ENCODE data around the gene FAR1.

The FAR1 gene

DNA sequence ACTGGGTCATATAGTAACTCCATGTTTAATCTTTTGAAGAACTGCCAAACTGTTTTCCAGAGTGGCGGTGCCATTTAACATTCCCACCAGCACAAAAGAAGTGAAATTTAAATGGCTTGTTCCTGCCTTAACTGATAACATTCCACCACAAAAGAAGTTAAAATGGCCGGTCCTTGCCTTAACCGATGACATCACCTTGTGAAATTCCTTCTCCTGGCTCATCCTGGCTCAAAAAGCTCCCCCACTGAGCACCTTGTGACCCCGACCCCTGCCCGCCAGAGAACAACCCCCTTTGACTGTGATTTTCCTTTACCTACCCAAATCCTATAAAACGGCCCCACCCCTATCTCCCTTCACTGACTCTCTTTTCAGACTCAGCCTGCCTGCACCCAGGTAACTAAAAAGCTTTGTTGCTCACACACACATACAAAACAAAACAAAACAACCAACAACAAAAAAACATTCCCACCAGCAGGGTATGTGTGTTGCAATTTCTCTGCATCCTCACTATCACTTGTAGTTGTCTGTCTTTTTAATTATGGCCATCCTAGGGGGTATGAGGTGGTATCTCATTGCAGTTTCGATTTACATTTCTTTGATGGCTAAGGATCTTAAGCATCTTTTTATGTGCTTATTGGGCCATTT is 109.0 kb downstream of the FAR1 start:
- DNase-seq (ENCODE audit: low spot score): no peak

DNA sequence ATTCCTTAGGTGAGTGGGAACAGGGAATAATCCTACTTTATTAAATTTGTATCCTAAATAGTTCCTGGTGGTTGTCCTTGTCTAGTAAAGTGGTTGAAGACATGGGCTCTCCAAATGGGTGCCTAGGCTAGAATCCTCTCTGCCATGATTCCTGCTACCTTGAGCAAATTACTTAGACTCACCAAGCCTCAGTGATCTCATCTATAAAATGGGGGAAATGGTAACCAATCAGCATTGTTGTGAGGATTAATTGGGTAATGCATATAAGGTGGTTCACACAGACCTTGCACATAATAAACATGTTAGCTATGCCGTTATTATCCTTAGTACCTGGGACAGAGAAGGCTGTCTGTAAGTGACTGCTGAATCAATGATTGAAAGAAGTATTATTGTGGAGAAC is 109.9 kb downstream of the FAR1 start:
- no peak for DNase-seq (ENCODE audit: low spot score)

DNA sequence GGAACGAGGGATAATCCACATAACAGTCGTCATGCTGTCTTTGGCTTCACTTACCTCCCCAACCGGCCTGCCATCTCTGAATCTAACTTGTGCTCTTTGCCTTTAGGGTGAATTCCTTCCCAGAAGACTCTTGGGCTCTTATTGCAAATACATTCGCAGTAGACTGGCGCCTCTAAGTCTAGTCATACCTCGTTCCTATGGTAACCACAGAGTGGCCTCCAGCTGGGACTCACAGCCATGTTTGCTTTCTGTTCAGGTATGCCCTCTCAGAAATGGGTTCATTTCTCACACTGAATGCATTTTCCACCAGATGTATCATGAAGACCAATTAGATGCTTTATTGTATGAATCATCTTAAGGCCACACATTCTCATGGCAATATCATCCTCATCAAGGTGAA is 112.7 kb downstream of the FAR1 start:
- DNase-seq (ENCODE audit: low spot score): no peak

Measured in germinal center (tissue), 1 donor.